Astrocyte (in vitro differentiated cells and primary cell): ENCODE results near the gene NEMP2. TPM values are rescaled to one million over a fixed set of nuclear protein-coding genes. Genes with fewer than 3 reads are reported as not detected.

ENCODE experiments used
- DNase-seq: peaks from one replicate; pipeline ENCODE4 v3.0.0-alpha.2; 2010; ENCODE audit warnings: low read depth
- FAIRE-seq: peaks from 2 replicates; lab custom pipeline; 2011; peaks lifted over from hg19 to GRCh38; lab: Jason Lieb, UNC
- H2AFZ ChIP-seq: 2 replicates; pipeline ENCODE4 v1.6.0; 2012; ENCODE audit warnings: low read depth, low read length, inconsistent platforms
- H3K27ac ChIP-seq: 2 replicates; pipeline ENCODE4 v1.5.1; 2011; ENCODE audit warnings: low read depth, low read length, inconsistent platforms
- H3K27me3 ChIP-seq: 2 replicates; pipeline ENCODE4 v1.6.0; 2011; ENCODE audit warnings: low read length, inconsistent platforms; ENCODE audit not compliant: insufficient read depth
- H3K36me3 ChIP-seq: 2 replicates; pipeline ENCODE4 v1.5.1; 2011; ENCODE audit warnings: low read length, inconsistent platforms; ENCODE audit not compliant: insufficient read depth
- H3K4me1 ChIP-seq: 2 replicates; pipeline ENCODE4 v1.5.1; 2011; ENCODE audit warnings: low read length, inconsistent platforms; ENCODE audit not compliant: insufficient read depth
- H3K4me2 ChIP-seq: 2 replicates; pipeline ENCODE4 v1.6.0; 2012; ENCODE audit warnings: low read length, inconsistent platforms
- H3K4me3 ChIP-seq: 2 replicates; pipeline ENCODE4 v1.5.1; 2011; ENCODE audit warnings: low read depth, mild to moderate bottlenecking, low read length, inconsistent platforms; ENCODE audit not compliant: insufficient read depth
- H3K79me2 ChIP-seq: 2 replicates; pipeline ENCODE4 v1.6.0; 2012; ENCODE audit warnings: mild to moderate bottlenecking, low read length, inconsistent platforms; ENCODE audit not compliant: insufficient read depth
- H3K9ac ChIP-seq: 2 replicates; pipeline ENCODE4 v1.6.0; 2012; ENCODE audit warnings: mild to moderate bottlenecking, low read length, inconsistent platforms
- H3K9me3 ChIP-seq: 2 replicates; pipeline ENCODE4 v1.5.1; 2012; ENCODE audit warnings: low read depth, mild to moderate bottlenecking, low read length, inconsistent platforms; ENCODE audit not compliant: insufficient read depth
- H4K20me1 ChIP-seq: 2 replicates; pipeline ENCODE4 v1.6.0; 2012; ENCODE audit warnings: low read length, inconsistent platforms; ENCODE audit not compliant: insufficient read depth
- H3K27ac Mint-ChIP-seq: one replicate; pipeline ENCODE4 v1.8.0; 2021; ENCODE audit warnings: mild to moderate bottlenecking, mixed read lengths; ENCODE audit not compliant: unreplicated experiment
- H3K27me3 Mint-ChIP-seq: one replicate; pipeline ENCODE4 v1.8.0; 2021; ENCODE audit warnings: low read depth, mixed read lengths; ENCODE audit not compliant: unreplicated experiment
- H3K36me3 Mint-ChIP-seq: one replicate; pipeline ENCODE4 v1.8.0; 2021; ENCODE audit warnings: low read depth, mixed read lengths; ENCODE audit not compliant: unreplicated experiment
- H3K4me1 Mint-ChIP-seq: one replicate; pipeline ENCODE4 v1.8.0; 2021; ENCODE audit warnings: low read depth, mixed read lengths; ENCODE audit not compliant: unreplicated experiment
- H3K4me3 Mint-ChIP-seq: one replicate; pipeline ENCODE4 v1.8.0; 2021; ENCODE audit warnings: mild to moderate bottlenecking, moderate library complexity, mixed read lengths; ENCODE audit not compliant: unreplicated experiment
- H3K9me3 Mint-ChIP-seq: one replicate; pipeline ENCODE4 v1.8.0; 2021; ENCODE audit warnings: mild to moderate bottlenecking, mixed read lengths; ENCODE audit not compliant: unreplicated experiment
- EZH2 ChIP-seq: IDR thresholded peaks from 2 replicates; pipeline ENCODE4 v1.6.1; 2012; ENCODE audit warnings: mild to moderate bottlenecking, low read length, inconsistent platforms; ENCODE audit not compliant: insufficient read depth
- total RNA-seq: library from RNA; stranded (reverse); gene quantifications from 2 replicates; pipeline ENCODE4 v1.2.1, GENCODE V29; 2021
- TF ChIP-seq, protein P1 (sequence below): IDR thresholded peaks from 2 replicates; pipeline ENCODE4 v1.5.1; 2011; ENCODE audit warnings: low read depth, mild to moderate bottlenecking, inconsistent platforms, low read length, moderate library complexity; ENCODE audit not compliant: insufficient read depth

Gene NEMP2
- total RNA-seq, 1 donor from 2014 or later = 2.7 TPM

DNA sequence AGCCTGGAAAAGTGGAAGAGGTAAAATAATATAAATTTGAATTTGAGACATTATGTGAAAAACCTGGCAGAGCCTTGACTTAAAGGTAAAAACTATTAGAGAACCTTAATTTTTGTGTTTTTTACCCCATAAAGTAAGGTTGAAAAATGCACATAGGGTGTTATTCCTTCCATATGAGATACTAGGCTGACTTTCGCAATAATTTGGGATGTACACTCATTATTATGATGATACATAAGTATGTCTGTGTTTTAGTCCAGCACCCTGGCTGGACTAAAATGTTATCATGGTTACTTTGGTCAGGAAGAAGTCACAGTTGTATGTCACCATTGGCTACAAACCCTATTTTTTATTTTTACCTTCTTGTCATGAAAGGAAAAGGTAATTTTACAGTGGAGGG lies 19.8 kb downstream of the NEMP2 start:
- H3K27me3 ChIP-seq = no peaks in the 10 kb centered on the region
- H3K36me3 Mint-ChIP-seq = no peaks in the 10 kb centered on the region
- H3K4me3 ChIP-seq = no peak overlapping the region
- H3K27ac ChIP-seq = no peak overlapping the region
- FAIRE-seq = no peak
- no peaks in the 10 kb centered on the region for H3K36me3 ChIP-seq
- DNase-seq = no peak
- H3K27me3 Mint-ChIP-seq = peaks cover 2% of the 10 kb centered on the region
- H2AFZ ChIP-seq = no peak overlapping the region
- no peaks in the 10 kb centered on the region for H3K4me1 Mint-ChIP-seq
- no peaks in the 10 kb centered on the region for H3K9me3 ChIP-seq
- no peak overlapping the region for H3K9ac ChIP-seq
- no peaks in the 10 kb centered on the region for H3K9me3 Mint-ChIP-seq
- no peak for TF ChIP-seq EZH2
- TF ChIP-seq, protein P1, sequence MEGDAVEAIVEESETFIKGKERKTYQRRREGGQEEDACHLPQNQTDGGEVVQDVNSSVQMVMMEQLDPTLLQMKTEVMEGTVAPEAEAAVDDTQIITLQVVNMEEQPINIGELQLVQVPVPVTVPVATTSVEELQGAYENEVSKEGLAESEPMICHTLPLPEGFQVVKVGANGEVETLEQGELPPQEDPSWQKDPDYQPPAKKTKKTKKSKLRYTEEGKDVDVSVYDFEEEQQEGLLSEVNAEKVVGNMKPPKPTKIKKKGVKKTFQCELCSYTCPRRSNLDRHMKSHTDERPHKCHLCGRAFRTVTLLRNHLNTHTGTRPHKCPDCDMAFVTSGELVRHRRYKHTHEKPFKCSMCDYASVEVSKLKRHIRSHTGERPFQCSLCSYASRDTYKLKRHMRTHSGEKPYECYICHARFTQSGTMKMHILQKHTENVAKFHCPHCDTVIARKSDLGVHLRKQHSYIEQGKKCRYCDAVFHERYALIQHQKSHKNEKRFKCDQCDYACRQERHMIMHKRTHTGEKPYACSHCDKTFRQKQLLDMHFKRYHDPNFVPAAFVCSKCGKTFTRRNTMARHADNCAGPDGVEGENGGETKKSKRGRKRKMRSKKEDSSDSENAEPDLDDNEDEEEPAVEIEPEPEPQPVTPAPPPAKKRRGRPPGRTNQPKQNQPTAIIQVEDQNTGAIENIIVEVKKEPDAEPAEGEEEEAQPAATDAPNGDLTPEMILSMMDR = no peak
- no peak overlapping the region for H3K27ac Mint-ChIP-seq
- H3K4me2 ChIP-seq = no peak overlapping the region
- no peaks in the 10 kb centered on the region for H3K79me2 ChIP-seq
- H3K4me1 ChIP-seq = no peaks in the 10 kb centered on the region
- no peak overlapping the region for H3K4me3 Mint-ChIP-seq
- no peaks in the 10 kb centered on the region for H4K20me1 ChIP-seq

DNA sequence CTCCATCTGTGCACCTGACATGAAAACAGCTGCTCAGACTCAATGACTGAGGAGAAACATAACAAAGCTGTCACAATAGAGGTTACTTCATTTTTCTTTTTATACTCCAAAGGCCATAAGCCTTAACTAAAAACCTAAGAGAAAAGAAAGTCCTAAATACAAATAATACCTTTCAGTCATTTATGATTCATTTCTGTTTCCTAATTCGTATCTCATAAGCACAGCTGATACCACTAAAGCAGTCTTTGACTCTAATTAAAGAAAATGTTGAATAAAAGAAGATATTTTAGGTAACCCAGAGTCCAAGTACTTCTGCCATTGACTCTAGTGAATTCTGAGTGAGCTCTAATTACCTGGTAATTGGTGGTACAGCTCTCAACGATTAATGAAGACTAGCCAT lies 20.6 kb downstream of the NEMP2 start:
- Histone ChIP-seq H4K20me1 (no peaks in the 10 kb centered on the region), H3K4me3 (no peak overlapping the region), H3K27me3 (no peaks in the 10 kb centered on the region), H2AFZ (no peak overlapping the region), H3K79me2 (no peaks in the 10 kb centered on the region), H3K9ac (no peak overlapping the region), H3K4me2 (no peak overlapping the region), H3K4me1 (no peaks in the 10 kb centered on the region), H3K27ac (no peak overlapping the region), H3K36me3 (no peaks in the 10 kb centered on the region), H3K9me3 (no peaks in the 10 kb centered on the region)
- Mint-ChIP-seq H3K27me3 (no peaks in the 10 kb centered on the region), H3K9me3 (no peaks in the 10 kb centered on the region), H3K36me3 (no peaks in the 10 kb centered on the region), H3K4me3 (no peak overlapping the region), H3K27ac (no peak overlapping the region), H3K4me1 (no peaks in the 10 kb centered on the region)
- TF ChIP-seq, protein P1 = no peak
- no peak for TF ChIP-seq EZH2
- DNase-seq (no peak), FAIRE-seq (no peak)

DNA sequence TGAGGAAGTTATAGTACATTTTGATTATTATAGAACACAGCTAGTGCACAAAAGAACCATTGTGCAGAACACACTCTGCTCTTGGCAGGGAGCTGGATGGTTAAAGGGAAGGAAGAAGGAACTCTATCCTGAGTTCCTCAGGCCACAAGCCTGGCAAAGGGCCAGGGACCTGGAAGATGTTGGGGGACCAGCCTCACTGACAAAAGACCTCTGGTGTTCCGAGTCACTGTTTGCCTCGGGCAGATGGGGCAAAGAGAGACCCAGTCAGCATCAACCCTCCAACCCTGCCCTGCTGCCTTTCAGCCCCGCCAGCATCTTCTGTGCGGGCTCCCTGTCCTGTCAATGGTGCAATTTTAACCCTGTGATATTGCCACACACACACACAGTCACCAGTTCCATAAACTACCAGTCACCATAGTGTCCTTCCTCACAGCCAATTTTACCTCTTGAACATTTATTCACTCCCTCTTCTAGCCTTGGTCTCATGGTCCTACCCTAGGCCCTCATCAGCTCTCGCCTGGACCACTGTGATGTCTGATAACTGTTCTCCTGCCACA lies 21.9 kb downstream of the NEMP2 start:
- no peak overlapping the region for H3K27ac ChIP-seq
- no peaks in the 10 kb centered on the region for H3K4me1 ChIP-seq
- no peak for TF ChIP-seq EZH2
- TF ChIP-seq, protein P1 = no peak
- H3K36me3 Mint-ChIP-seq = no peaks in the 10 kb centered on the region
- no peak overlapping the region for H3K4me2 ChIP-seq
- no peak for FAIRE-seq
- no peaks in the 10 kb centered on the region for H3K4me1 Mint-ChIP-seq
- H3K79me2 ChIP-seq = no peaks in the 10 kb centered on the region
- no peaks in the 10 kb centered on the region for H4K20me1 ChIP-seq
- H3K27me3 ChIP-seq = no peaks in the 10 kb centered on the region
- no peak for DNase-seq
- no peaks in the 10 kb centered on the region for H3K9me3 ChIP-seq
- no peak overlapping the region for H3K9ac ChIP-seq
- H3K4me3 ChIP-seq = no peak overlapping the region
- H3K27me3 Mint-ChIP-seq = no peaks in the 10 kb centered on the region
- no peak overlapping the region for H2AFZ ChIP-seq
- H3K4me3 Mint-ChIP-seq = no peak overlapping the region
- H3K36me3 ChIP-seq = no peaks in the 10 kb centered on the region
- no peak overlapping the region for H3K27ac Mint-ChIP-seq
- no peaks in the 10 kb centered on the region for H3K9me3 Mint-ChIP-seq
